ENCODE results near the gene HTT. TPM values are rescaled to one million over a fixed set of nuclear protein-coding genes. Genes with fewer than 3 reads are reported as not detected.

Gene HTT
- total and polyA plus RNA-seq, 9 of the 15 experiments (the other 6 are each of a cell fraction or from before 2014, with no cell fraction given) = 0.66 to 31.6 (median 14.7) TPM

- TF ChIP-seq ZBTB7A (IDR thresholded peaks at IDR 0.05; ENCODE audit: borderline replicate concordance, control insufficient read depth, low read depth, low read length) (0 out of 2 replicates have a peak, but pooled peaks have one; percentile 41), GATAD2B (IDR thresholded peaks at IDR 0.05; ENCODE audit: borderline replicate concordance) (peak; percentile 59; the same call in 1 of the 2 replicates), ZNF592 (IDR thresholded peaks at IDR 0.05) (peak; percentile 38; the same call in 1 of the 2 replicates), CXXC5 (CRISPR knock-in tag; IDR thresholded peaks at IDR 0.05) (peak; percentile 57; the same call in 1 of the 2 replicates), MAZ (CRISPR knock-in tag; conservative IDR thresholded peaks at IDR 0.05 in 1 of 2, IDR thresholded peaks at IDR 0.05 in 1 of 2) (peak in 1 of 2 experiments; percentile 39; a peak in 1 of 4 replicates), JUN (IDR thresholded peaks at IDR 0.05; ENCODE audit: borderline replicate concordance, low read depth, low read length) (0 out of 2 replicates have a peak, but pooled peaks have one; percentile 33), JUN (CRISPR knock-in tag; IDR thresholded peaks at IDR 0.05; ENCODE audit: borderline replicate concordance) (no peak), MEIS2 (IDR thresholded peaks at IDR 0.05; ENCODE audit: partially characterized antibody) (peak; percentile 77), RBBP5 (IDR thresholded peaks at IDR 0.05; ENCODE audit: borderline replicate concordance, insufficient read depth, low read length, poor library complexity, severe bottlenecking) (peak; percentile 23), ATF3 (IDR thresholded peaks at IDR 0.05) (peak; percentile 69), ATF3 (CRISPR knock-in tag; conservative IDR thresholded peaks at IDR 0.05) (no peak), CBFA2T3 (IDR thresholded peaks at IDR 0.05) (peak; percentile 61), ARID3A (IDR thresholded peaks at IDR 0.05; ENCODE audit: borderline replicate concordance, low read depth, low read length) (0 out of 2 replicates have a peak, but pooled peaks have one; percentile 26), FOXA3 (CRISPR knock-in tag; conservative IDR thresholded peaks at IDR 0.05 in 1 of 2, IDR thresholded peaks at IDR 0.05 in 1 of 2) (peak in 1 of 2 experiments; percentile 79; a peak in 3 of 4 replicates), TBL1XR1 (IDR thresholded peaks at IDR 0.05; ENCODE audit: low read length in 2 of 2) (peak in 1 of 2 experiments; percentile 87; a peak in 2 of 4 replicates), JUND (IDR thresholded peaks at IDR 0.05; ENCODE audit: borderline replicate concordance, low read depth, low read length) (peak; percentile 65; the same call in 1 of the 2 replicates), JUND (tag; IDR thresholded peaks at IDR 0.05; ENCODE audit: borderline replicate concordance, low read depth, low read length) (peak; percentile 41; the same call in 1 of the 3 replicates), NCOR1 (IDR thresholded peaks at IDR 0.05) (peak; percentile 78), CTBP1 (IDR thresholded peaks at IDR 0.05; ENCODE audit: borderline replicate concordance) (0 out of 2 replicates have a peak, but pooled peaks have one; percentile 42), KLF16 (IDR thresholded peaks at IDR 0.05) (0 out of 2 replicates have a peak, but pooled peaks have one; percentile 20), ARID1B (IDR thresholded peaks at IDR 0.05) (peak; percentile 81)
These were observed 167.5 kb downstream of the HTT start (continued) for GRCh38 chr4:3241898-3242524.
